Right lobe of liver (tissue), 4 donors: ENCODE results near the gene DNAJC5.
"Not testable (repeated sequence)": the region's sequence is repeated elsewhere in the genome, so short reads cannot be mapped to it uniquely, and the experiment has no call there.

Experiments
- CTCF ChIP-seq, 4 donors: fragments of 200-600 bp in 3 of 4; fragments of 450-650 bp in 1 of 4; IDR thresholded peaks; one replicate each; pipeline versions ENCODE4 v1.5.1 to v1.8.0; 2016 to 2022; ENCODE audit warnings: antibody characterized with exemption in 4 of 4, mild to moderate bottlenecking in 2 of 4
- POLR2A ChIP-seq: fragments of 450-650 bp; IDR thresholded peaks from one replicate; pipeline ENCODE4 v1.6.1; 2017; ENCODE audit warnings: antibody characterized with exemption, mild to moderate bottlenecking
- donor health status: DM: no; HTN: no; CAD: no.
- donor health status: DM: no; HTN: no; CAD: no.
- donor health status: DM: no; HTN: yes; CAD: no.

DNA sequence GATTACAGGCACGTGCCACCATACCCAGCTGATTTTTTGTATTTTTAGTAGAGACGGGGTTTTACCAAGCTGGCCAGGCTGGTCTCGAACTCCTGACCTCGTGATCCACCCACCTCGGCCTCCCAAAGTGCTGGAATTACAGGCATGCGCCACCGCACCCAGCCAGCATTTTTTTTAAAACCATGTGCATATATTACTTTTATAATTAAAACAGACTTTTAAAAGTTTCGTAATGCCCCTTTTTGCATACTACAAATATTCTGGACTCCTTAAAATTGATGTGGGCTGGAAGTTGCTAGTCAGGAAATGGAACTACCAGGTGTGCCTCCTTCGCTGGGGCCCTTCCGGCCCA, 77.0 kb downstream of the DNAJC5 start:
- not testable (repeated sequence) for TF ChIP-seq CTCF (IDR thresholded peaks at IDR 0.05); POLR2A
